ENCODE data around the gene PRAMEF1.
"Not testable (repeated sequence)": the region's sequence is repeated elsewhere in the genome, so short reads cannot be mapped to it uniquely, and the experiment has no call there.

PRAMEF1 gene

GRCh38 chr1:12791097-12791496, at the start of gene PRAMEF1:
Gene PRAMEF1, plus strand, starts transcription at chr1:12791397. Its CDS starts 1,831 bp downstream, at chr1:12793228.
- not testable (repeated sequence) for DNase-seq (ENCODE audit: low read depth)

DNA sequence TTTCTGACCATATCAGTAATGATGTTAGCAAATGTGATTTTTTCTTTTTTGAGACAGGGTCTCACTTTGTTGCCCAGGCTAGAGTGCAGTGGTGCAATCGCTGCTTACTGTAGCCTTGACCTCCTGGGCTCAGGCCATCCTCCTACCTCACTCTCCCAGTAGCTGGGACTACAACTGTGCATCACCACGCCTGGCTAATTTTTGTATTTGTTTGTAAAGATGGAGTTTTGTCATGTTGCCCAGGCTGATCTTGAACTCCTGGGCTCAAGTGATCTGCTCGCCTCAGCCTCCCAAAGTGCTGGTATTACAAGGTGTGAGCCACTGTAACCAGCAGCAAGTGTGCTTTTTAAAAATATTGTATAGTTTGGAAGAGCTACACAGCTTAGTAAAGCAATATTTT, 49.3 kb upstream of the PRAMEF1 start:
- no peak for DNase-seq (ENCODE audit: low read depth)

DNA sequence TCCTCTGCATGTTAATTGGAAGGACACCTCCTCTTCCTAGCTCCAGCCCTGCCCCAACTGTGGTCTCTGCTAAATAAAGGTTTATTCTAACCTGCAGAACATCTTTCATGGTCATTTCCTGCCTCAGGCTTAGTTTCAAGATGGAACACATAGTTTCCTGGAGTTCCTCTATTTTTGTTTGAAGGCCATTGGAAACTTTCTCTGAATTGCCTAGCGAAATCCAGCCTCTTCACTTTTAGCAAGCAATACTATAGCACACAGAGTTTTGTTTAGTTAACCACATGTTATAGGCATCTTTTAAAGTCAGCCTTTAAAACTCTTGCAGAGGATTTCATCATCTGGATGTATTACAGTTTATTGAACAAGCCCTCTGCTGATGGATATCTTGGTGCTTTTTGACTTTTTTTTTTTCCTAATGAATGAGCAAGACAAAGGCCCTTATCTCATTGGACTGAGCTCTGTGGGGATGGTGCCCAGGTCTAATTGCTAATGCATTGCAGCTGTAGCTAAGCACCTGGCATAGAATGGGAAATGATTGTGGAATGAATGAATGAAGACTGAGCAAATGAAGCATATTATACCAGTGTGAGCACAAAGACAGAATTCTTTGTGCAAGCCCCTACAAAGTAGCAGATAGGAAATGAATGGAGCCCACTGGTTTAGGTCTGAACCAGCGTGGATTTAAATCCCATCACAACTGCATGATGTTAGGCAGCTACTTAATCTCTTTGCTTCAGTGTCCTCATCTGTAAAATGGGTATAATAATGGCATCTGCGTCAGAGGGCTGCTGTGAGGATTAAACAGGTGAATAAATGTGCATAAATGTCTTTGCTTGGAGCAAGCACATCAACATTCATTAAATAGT, 45.8 kb upstream of the PRAMEF1 start:
- no peak for DNase-seq (ENCODE audit: low read depth)

- DNase-seq (ENCODE audit: low read depth) = no peak
Measured at GRCh38 chr1:12745992-12746323, 45.2 kb upstream of the PRAMEF1 start, which contains the start of gene CFAP107. Gene CFAP107, plus strand, starts transcription at chr1:12746200. Its CDS starts 231 bp downstream, at chr1:12746431.

- no peak for DNase-seq (ENCODE audit: low read depth)
Measured at GRCh38 chr1:12748778-12749355, 42.3 kb upstream of the PRAMEF1 start.

- no peak for DNase-seq (ENCODE audit: low read depth)
Measured at GRCh38 chr1:12754738-12755137, 36.5 kb upstream of the PRAMEF1 start.

DNA sequence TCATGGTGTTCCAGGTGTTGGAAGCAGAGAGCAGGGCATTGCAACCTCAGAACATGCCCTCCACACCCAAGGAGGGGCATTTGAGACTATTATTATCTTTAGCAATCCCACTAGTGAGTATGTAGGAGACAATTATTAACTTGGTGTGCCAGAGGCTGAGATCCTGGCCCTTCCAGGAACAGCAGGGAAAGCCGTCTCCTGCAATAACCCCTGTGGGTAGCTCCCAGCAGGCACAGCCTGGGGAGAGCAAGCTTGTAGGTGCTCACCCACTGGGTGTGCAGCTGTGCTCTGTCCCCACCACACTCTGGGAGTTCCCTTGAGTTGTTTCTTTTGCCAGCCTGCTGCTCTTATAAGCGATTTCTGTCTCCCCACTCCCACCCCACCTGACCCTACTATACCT, 34.9 kb upstream of the PRAMEF1 start:
- no peak for DNase-seq (ENCODE audit: low read depth)

DNA sequence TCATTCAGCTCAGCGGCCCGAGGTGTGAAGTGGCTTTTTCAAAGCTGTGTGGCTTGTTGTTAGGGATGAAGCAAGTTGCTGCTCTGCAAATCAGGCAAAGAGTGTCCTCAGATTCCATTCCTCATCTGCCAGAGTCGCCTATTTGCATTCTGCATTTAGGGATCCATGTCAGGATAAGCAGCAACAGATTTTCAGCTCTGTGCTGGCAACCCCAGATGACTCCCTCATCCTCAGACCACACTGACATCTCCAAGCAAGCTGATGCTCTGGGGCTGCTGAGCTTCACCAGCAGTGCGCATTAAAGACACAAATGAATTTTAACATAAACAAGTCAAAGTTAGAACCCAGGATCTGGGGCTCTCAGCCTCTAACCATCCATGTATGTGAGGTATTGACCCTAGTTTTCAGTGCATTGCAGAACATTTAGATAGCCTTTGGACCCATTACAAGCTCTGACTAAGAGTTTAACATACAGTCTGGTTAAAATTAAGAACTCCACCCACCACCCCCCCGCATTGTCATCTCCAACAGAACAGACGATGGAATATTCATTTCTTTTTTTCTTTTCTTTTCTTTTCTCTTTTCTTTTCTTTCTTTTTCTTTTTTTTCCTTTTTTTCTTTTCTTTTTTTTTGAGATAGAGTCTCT, 34.3 kb upstream of the PRAMEF1 start:
- DNase-seq (ENCODE audit: low read depth) = no peak

DNA sequence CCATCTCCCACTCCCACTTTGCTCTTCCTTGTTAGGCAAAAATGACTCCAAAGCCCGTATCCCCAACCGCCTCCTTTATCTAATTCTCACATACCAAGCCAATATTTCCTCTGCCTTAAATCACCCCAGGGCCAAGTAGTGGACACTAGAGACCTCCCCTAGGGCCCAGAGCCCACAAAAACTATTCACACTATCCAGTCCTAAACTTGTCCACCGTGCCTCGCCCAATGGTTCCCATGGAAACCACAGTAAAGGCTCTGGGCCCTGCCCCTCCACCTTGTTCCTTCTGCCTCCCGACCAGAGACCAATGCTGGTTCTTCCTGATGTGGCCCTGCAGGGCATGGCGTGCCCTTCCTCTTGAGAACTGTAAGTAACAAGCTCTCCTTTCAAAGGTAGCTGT, 33.4 kb upstream of the PRAMEF1 start:
- no peak for DNase-seq (ENCODE audit: low read depth)

DNA sequence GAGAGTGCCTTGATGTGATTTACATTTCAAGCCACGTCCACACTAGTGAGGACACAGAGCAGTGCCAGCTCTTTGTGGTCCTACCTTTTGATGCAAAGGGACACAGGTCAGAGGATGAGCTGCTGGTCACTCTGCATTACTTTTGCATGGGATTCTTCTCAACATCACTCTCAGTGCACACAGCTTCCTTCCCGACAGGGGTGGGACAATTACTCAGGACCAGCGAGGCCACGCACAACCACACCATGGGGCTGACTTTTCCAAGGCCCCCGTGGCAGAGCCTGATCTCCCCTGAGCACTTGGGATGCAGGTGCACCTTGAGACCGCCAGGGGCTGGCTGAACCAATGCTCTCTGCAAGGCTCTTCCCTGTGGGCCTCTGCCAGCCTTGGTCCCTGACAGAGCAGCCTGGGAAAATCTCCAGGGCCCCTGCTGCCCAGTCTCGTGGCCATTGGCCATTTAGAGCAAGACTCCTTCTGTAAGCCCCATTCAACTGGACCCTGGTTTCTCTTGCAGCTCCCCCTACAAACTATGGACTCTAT, 30.9 kb upstream of the PRAMEF1 start:
- DNase-seq (ENCODE audit: low read depth) = no peak

GRCh38 chr1:12761781-12762180, 29.4 kb upstream of the PRAMEF1 start:
- no peak for DNase-seq (ENCODE audit: low read depth)

DNA sequence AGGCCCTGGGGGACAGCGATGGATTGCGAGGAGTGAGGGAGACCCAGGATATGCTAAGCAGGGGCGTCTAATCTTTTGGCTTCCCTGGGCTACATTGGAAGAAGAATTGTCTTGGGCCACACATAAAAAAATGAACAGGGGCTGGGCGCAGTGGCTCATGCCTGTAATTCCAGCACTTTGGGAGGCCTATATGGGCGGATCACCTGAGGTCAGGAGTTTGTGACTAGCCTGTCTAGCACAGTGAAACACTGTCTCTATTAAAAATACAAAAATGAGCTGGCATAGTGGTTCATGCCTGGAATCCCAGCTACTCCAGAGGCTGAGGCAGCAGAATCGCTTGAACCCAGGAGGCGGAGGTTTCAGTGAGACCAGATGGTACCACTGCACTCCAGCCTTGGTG, 28.4 kb upstream of the PRAMEF1 start:
- no peak for DNase-seq (ENCODE audit: low read depth)

DNA sequence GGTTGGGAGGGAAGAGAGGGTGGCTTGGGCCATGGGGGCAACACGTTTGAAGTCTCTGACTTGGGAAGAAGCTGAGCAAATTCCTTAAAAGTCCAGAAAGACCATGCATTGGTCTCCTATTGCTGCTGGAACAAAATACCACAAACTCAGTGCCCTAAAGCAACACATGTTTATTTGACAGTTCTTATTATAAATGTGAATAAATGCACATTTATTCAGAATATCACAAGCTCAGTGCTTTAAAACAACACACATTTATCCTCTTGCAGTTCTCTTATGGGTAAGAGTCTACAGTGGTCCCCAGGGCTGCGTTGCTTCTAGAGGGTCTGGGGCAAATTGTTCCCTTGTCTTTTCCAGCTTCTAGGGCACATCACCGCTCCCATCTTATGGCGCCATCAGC, 27.7 kb upstream of the PRAMEF1 start:
- DNase-seq (ENCODE audit: low read depth) = no peak

- no peak for DNase-seq (ENCODE audit: low read depth)
Measured at GRCh38 chr1:12764016-12764415, 27.2 kb upstream of the PRAMEF1 start.

DNA sequence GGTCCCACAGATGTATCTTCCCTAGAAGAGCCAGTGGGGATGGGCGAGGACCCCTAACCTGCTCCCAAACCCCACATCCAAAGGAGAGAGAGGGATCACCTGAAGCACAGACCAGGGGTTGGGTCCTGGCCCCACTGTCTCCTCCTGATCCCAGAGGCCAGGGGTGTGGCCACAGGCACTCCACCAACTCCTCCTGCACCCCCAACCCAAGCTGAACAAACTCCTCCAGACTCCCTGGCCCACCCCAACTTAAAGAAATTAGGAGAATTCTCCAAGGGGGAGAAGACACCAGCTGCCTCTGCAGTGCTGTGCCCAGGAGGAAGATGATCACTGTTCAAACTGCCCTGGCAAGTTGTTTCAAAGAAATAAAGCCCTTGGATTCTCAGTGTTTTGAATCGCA, 22.2 kb upstream of the PRAMEF1 start:
- DNase-seq (ENCODE audit: low read depth) = no peak

DNA sequence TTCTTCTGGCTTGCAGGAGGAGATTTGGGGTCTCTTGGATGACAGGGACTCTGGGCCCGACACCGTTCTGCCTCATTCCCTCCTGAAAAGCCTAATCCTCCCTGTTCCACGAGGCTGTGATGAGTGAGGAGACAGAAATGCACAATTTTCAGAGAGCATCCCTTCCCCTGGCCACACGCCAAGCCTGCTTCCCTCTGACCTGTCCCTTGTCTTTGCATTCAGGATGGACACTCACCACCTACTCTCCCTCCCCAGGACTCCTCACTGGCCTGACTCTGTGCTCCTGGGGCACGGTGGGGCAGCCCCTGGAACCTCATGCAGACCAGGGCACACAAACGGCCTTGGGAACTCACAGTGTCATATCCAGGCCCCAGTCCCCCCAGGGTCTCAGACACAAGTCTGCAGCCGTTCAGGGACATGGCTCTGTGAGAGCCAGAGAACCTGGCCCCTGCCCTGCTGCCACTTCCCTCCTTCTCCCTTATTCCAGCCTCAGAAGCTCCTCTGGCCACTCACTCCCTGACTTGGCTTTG, 21.2 kb upstream of the PRAMEF1 start:
- no peak for DNase-seq (ENCODE audit: low read depth)

DNA sequence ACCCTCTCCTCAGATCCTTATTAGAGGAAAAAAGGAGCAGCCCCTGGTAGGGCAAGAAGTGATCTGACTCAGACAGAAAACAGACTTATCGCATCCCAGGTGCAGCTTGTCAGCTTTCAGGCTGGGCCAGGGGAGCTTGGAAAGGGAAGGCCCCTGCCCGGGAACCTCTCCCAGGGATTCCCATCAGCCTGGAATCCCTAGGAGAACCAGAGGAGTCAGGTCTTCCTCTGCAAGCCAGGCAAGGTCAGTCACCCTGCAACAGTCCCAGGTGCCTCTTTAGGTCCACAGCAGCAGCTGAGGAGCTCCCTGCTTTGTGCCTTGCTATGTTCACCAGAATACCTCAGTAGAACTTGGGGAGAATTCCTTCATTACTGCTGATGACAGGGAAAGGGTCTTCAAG, 20.6 kb upstream of the PRAMEF1 start:
- DNase-seq (ENCODE audit: low read depth) = no peak

DNA sequence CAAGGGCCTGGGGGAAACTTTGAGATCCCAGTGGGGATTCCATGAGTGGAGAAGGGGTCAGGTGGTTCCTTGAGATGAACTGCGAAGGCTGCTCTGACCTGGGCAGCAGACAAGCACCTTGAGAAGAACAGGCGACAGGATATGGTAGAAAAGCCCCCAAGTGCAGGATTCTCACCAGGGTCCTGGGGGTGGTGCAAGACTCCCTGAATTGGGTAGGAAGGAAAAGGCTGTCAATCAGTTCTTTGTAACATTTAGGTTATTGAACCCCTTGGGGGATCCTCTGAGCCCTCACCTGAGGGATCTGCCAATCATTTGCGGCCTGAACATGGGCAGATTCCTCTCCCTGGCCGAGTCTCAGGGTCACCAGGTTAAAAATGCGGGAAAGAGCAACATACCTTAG, 20.0 kb upstream of the PRAMEF1 start:
- DNase-seq (ENCODE audit: low read depth) = no peak

DNA sequence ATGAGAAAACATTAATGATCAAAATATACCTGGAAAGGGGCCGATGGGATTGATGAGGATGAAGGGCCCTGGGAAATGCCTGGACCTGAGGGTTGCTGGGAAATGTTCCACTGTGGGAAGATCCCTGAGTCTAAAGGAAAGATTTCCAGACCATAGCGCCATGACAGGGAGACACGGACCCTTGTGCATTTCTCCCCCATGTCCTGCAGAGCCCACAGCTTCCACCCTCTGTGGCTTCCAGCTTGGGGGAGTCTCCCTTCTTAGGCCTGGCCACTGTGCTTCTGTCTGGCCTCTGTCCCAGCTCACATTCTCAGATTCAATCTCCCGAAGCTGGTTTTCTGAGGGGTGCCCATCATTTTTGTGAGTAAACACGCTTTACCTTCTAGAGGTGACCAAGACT, 18.7 kb upstream of the PRAMEF1 start:
- no peak for DNase-seq (ENCODE audit: low read depth)

DNA sequence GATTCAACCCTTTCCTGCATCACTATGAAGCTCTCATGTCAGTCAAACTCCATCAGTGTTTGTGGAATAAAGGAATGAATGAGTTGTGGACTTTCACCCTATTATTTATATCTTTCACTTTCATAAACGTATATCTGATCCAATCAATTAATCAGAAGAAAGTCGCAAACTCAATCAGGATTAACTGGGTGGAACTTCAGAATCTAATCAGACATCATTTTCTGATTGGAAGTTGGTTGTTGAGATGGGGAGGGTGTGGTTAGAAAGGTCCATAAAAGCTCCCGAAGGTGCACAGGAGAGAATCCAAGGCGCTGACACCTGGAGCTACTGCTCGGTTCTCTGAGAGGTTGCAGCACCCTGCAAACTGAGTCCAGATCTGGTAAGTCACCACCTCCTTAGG, 17.8 kb upstream of the PRAMEF1 start, which contains the start of gene PRAMEF12:
PRAMEF12 (plus strand) TSS at position 301 of the 400 bp plus-strand sequence. CDS start 1,130 bp downstream, outside the sequence.
- DNase-seq (ENCODE audit: low read depth) = no peak

- DNase-seq (ENCODE audit: low read depth) = no peak
Measured at GRCh38 chr1:12774801-12775345, 16.3 kb upstream of the PRAMEF1 start.

GRCh38 chr1:12775443-12775842, 15.8 kb upstream of the PRAMEF1 start:
- DNase-seq (ENCODE audit: low read depth) = no peak

Data from fibroblast of the conjunctiva (primary cell).